WTC11 (cell line): ENCODE measurements around the gene HIF1A. TPM values are rescaled to one million over a fixed set of nuclear protein-coding genes. Genes with fewer than 3 reads are reported as not detected.

Experiments
- ATAC-seq: fragments of 200-7000 bp; cut with Tn5 transposase; 2 replicates; pipeline ENCODE4 v1.10.0; 2021; ENCODE audit warnings: mild to moderate bottlenecking, moderate library complexity
- CTCF ChIA-PET: fragments of 300-600 bp; sonication (Branson Sonifier 250); formaldehyde crosslinking; loops from one replicate; lab custom pipeline; 2021; ENCODE audit warnings: antibody characterized with exemption; lab: Charles Lee
- POLR2A ChIA-PET: fragments of 350-600 bp; sonication (Branson Sonifier 250); formaldehyde crosslinking; loops from one replicate; lab custom pipeline; 2021; ENCODE audit warnings: antibody characterized with exemption; lab: Charles Lee
- DNase-seq: peaks from one replicate; pipeline ENCODE4 v3.0.0; 2021; ENCODE audit warnings: low spot score
- H3K27ac Mint-ChIP-seq: 2 replicates; pipeline ENCODE4 v1.8.0; 2021; ENCODE audit warnings: mixed read lengths
- H3K27me3 Mint-ChIP-seq: 2 replicates; pipeline ENCODE4 v1.8.0; 2021; ENCODE audit warnings: low read depth, mild to moderate bottlenecking, moderate library complexity, mixed read lengths
- H3K36me3 Mint-ChIP-seq: 2 replicates; pipeline ENCODE4 v1.8.0; 2021; ENCODE audit warnings: mixed read lengths
- H3K4me1 Mint-ChIP-seq: 2 replicates; pipeline ENCODE4 v1.8.0; 2022; ENCODE audit warnings: mixed read lengths
- H3K4me3 Mint-ChIP-seq: 2 replicates; pipeline ENCODE4 v1.8.0; 2021; ENCODE audit warnings: mild to moderate bottlenecking, moderate library complexity, mixed read lengths
- H3K9me3 Mint-ChIP-seq: 2 replicates; pipeline ENCODE4 v1.8.0; 2021; ENCODE audit warnings: mixed read lengths
- CDX4 ChIP-seq: fragments of 250-450 bp; sonication (Bioruptor Pico); IDR thresholded peaks from 2 replicates; pipeline ENCODE4 v1.9.0; 2021; ENCODE audit warnings: moderate library complexity, mild to moderate bottlenecking, inconsistent platforms, borderline replicate concordance
- E2F1 ChIP-seq: sonication (generic); formaldehyde crosslinking; IDR thresholded peaks from 2 replicates; pipeline ENCODE4 v1.8.0; 2022; ENCODE audit warnings: mild to moderate bottlenecking, missing genetic modification reagents
- E2F4 ChIP-seq: sonication (generic); formaldehyde crosslinking; IDR thresholded peaks from 2 replicates; pipeline ENCODE4 v1.8.1; 2022; ENCODE audit warnings: low read depth, mild to moderate bottlenecking, moderate library complexity, missing genetic modification reagents, borderline replicate concordance
- ETV6 ChIP-seq: sonication (generic); formaldehyde crosslinking; IDR thresholded peaks from 2 replicates; pipeline ENCODE4 v1.8.1; 2022; ENCODE audit warnings: mild to moderate bottlenecking, missing genetic modification reagents
- FOXJ3 ChIP-seq: sonication (generic); formaldehyde crosslinking; IDR thresholded peaks from 2 replicates; pipeline ENCODE4 v1.9.0; 2021; ENCODE audit warnings: missing genetic modification reagents, mild to moderate bottlenecking, borderline replicate concordance
- MAX ChIP-seq: sonication (generic); formaldehyde crosslinking; IDR thresholded peaks from 2 replicates; pipeline ENCODE4 v1.8.0; 2022; ENCODE audit warnings: mild to moderate bottlenecking, missing genetic modification reagents
- MLX ChIP-seq: sonication (generic); formaldehyde crosslinking; IDR thresholded peaks from 2 replicates; pipeline ENCODE4 v1.8.1; 2023; ENCODE audit warnings: mild to moderate bottlenecking, missing genetic modification reagents, moderate library complexity
- MYBL2 ChIP-seq: sonication (generic); formaldehyde crosslinking; IDR thresholded peaks from 2 replicates; pipeline ENCODE4 v1.8.1; 2023; ENCODE audit warnings: mild to moderate bottlenecking, moderate library complexity, missing genetic modification reagents
- NFATC4 ChIP-seq: fragments of 250-450 bp; sonication (Bioruptor Pico); IDR thresholded peaks from 2 replicates; pipeline ENCODE4 v1.9.0; 2021; ENCODE audit warnings: mild to moderate bottlenecking
- PRDM15 ChIP-seq: sonication (generic); formaldehyde crosslinking; IDR thresholded peaks from 2 replicates; pipeline ENCODE4 v1.8.0; 2022; ENCODE audit warnings: missing genetic modification reagents
- PREB ChIP-seq: sonication (generic); formaldehyde crosslinking; IDR thresholded peaks from 2 replicates; pipeline ENCODE4 v1.8.1; 2022; ENCODE audit warnings: mild to moderate bottlenecking, missing genetic modification reagents, moderate library complexity, borderline replicate concordance
- SOX15 ChIP-seq: fragments of 250-450 bp; sonication (Bioruptor Pico); IDR thresholded peaks from 2 replicates; pipeline ENCODE4 v1.9.0; 2021; ENCODE audit warnings: mild to moderate bottlenecking
- TCF7 ChIP-seq: sonication (generic); formaldehyde crosslinking; IDR thresholded peaks from 2 replicates; pipeline ENCODE4 v1.8.0; 2022; ENCODE audit warnings: mild to moderate bottlenecking, low read depth, missing genetic modification reagents, moderate library complexity
- ZBTB43 ChIP-seq: sonication (generic); formaldehyde crosslinking; IDR thresholded peaks from 2 replicates; pipeline ENCODE4 v1.8.1; 2023; ENCODE audit warnings: mild to moderate bottlenecking, missing genetic modification reagents
- ZNF232 ChIP-seq: sonication (generic); formaldehyde crosslinking; IDR thresholded peaks from 2 replicates; pipeline ENCODE4 v1.8.0; 2022; ENCODE audit warnings: mild to moderate bottlenecking, missing genetic modification reagents
- ZNF281 ChIP-seq: sonication (generic); formaldehyde crosslinking; IDR thresholded peaks from 2 replicates; pipeline ENCODE4 v1.8.0; 2023; ENCODE audit warnings: mild to moderate bottlenecking, missing genetic modification reagents
- ZNF317 ChIP-seq: sonication (generic); formaldehyde crosslinking; IDR thresholded peaks from 2 replicates; pipeline ENCODE4 v1.8.1; 2023; ENCODE audit warnings: low read depth, mild to moderate bottlenecking, moderate library complexity, missing genetic modification reagents, borderline replicate concordance
- ZNF512 ChIP-seq: sonication (generic); formaldehyde crosslinking; IDR thresholded peaks from 2 replicates; pipeline ENCODE4 v1.8.1; 2022; ENCODE audit warnings: missing genetic modification reagents, borderline replicate concordance
- total RNA-seq: library from RNA; stranded (reverse); gene quantifications from 3 replicates; pipeline ENCODE4 v1.2.3, GENCODE V29; 2021

Gene HIF1A
- total RNA-seq, 1 experiment from 2014 or later: 165 TPM

- TF ChIP-seq ZNF232 (CRISPR knock-in tag) (no peak), SOX15 (CRISPR knock-in tag) (no peak), PRDM15 (CRISPR knock-in tag) (no peak)
- TF ChIP-seq, all 79 proteins: peak for 0
Observed at GRCh38 chr14:61675291-61675690, 20.0 kb upstream of the HIF1A start (continued).

- no peaks in the 10 kb centered on the region for H3K36me3 Mint-ChIP-seq
- H3K4me3 Mint-ChIP-seq: no peak overlapping the region
- POLR2A ChIA-PET: no interaction called here
- H3K27ac Mint-ChIP-seq: no peak overlapping the region
- CTCF ChIA-PET: no interaction called here
- no peaks in the 10 kb centered on the region for H3K27me3 Mint-ChIP-seq
- H3K9me3 Mint-ChIP-seq: no peaks in the 10 kb centered on the region
- ATAC-seq (no peak), DNase-seq (no peak)
- TF ChIP-seq FOXJ3 (CRISPR knock-in tag) (no peak), ZNF512 (CRISPR knock-in tag) (no peak), TCF7 (no peak), NFATC4 (CRISPR knock-in tag) (no peak), CDX4 (no peak), PREB (CRISPR knock-in tag) (no peak), ZNF317 (CRISPR knock-in tag) (no peak), MYBL2 (no peak), E2F4 (CRISPR knock-in tag) (no peak), ETV6 (CRISPR knock-in tag) (no peak)
- H3K4me1 Mint-ChIP-seq: peaks cover 39% of the 10 kb centered on the region
Observed at GRCh38 chr14:61677479-61677878, 17.8 kb upstream of the HIF1A start.

GRCh38 chr14:61678975-61679374 is 16.3 kb upstream of the HIF1A start:
- no peaks in the 10 kb centered on the region for H3K36me3 Mint-ChIP-seq
- POLR2A ChIA-PET: interaction anchor here (1.0 to 1.2 kb wide), 2 partner anchors 13 to 16 kb away, joined by 3 to 7 read pairs; partner anchors contain the start of gene HIF1A
- no peak overlapping the region for H3K4me3 Mint-ChIP-seq
- H3K4me1 Mint-ChIP-seq: peaks cover 29% of the 10 kb centered on the region
- CTCF ChIA-PET: interaction anchor here (0.8 kb wide), 1 partner anchor 12 kb away, joined by 3 read pairs; no protein-coding TSS in a partner anchor
- peak overlapping the region; percentile 86 for H3K27ac Mint-ChIP-seq
- no peaks in the 10 kb centered on the region for H3K9me3 Mint-ChIP-seq
- peak; percentile 53 for DNase-seq
- H3K27me3 Mint-ChIP-seq: no peaks in the 10 kb centered on the region
- peak; percentile 96 for ATAC-seq
- TF ChIP-seq E2F1 (CRISPR knock-in tag) (no peak), MAX (no peak), ZNF281 (no peak), SOX15 (CRISPR knock-in tag) (no peak), ZBTB43 (CRISPR knock-in tag) (no peak), MLX (no peak)
